ENCODE data around the gene TFDP2. TPM values are rescaled to one million over a fixed set of nuclear protein-coding genes. Genes with fewer than 3 reads are reported as not detected.
"Not testable (repeated sequence)": the region's sequence is repeated elsewhere in the genome, so short reads cannot be mapped to it uniquely, and the experiment has no call there.

TFDP2 gene
- total RNA-seq, 2 experiments from 2014 or later: 33.1 to 34.2 TPM

- H3K27me3 Mint-ChIP-seq: no peaks in the 10 kb centered on the region
- CTCF ChIA-PET: no interaction called here
These were observed 222.4 kb downstream of the TFDP2 start for GRCh38 chr3:141926929-141927328.

GRCh38 chr3:141925677-141926076 lies 223.7 kb downstream of the TFDP2 start:
- H3K4me3 ChIP-seq (ENCODE audit: low read length); H3K27me3 Mint-ChIP-seq; intact Hi-C loops (cut with DNase I, micrococcal nuclease); DNase-seq; POLR2A ChIA-PET; ATAC-seq (ENCODE audit: poor library complexity); H3K27me3 ChIP-seq (ENCODE audit: control insufficient read depth in 1 of 2, insufficient read depth in 2 of 2, low read length in 2 of 2); H3K4me1 Mint-ChIP-seq (ENCODE audit: low read depth); H3K27ac ChIP-seq (ENCODE audit: low read depth in 1 of 2, low read length in 2 of 2); CTCF ChIA-PET; H3K27ac Mint-ChIP-seq; H3K9me3 ChIP-seq (ENCODE audit: control insufficient read depth in 1 of 2, insufficient read depth in 1 of 2, low read length in 2 of 2); H3K4me3 Mint-ChIP-seq; H3K9me3 Mint-ChIP-seq; H3K4me1 ChIP-seq (ENCODE audit: insufficient read depth, low read length): not testable (repeated sequence)
- peaks cover 47% of the 10 kb centered on the region for H3K36me3 Mint-ChIP-seq (ENCODE audit: low read depth)
- H3K36me3 ChIP-seq (ENCODE audit: insufficient read depth, low read length): peaks cover 15% of the 10 kb centered on the region

More at GRCh38 chr3:141926929-141927328, 222.4 kb downstream of the TFDP2 start:
- Mint-ChIP-seq H3K9me3 (no peaks in the 10 kb centered on the region), H3K4me1 (ENCODE audit: low read depth) (no peaks in the 10 kb centered on the region), H3K4me3 (no peak overlapping the region), H3K36me3 (ENCODE audit: low read depth) (peaks cover 40% of the 10 kb centered on the region), H3K27ac (no peak overlapping the region)
- no peak for ATAC-seq (ENCODE audit: poor library complexity)
- Histone ChIP-seq H3K4me1 (ENCODE audit: insufficient read depth, low read length) (no peaks in the 10 kb centered on the region), H3K36me3 (ENCODE audit: insufficient read depth, low read length) (peaks cover 12% of the 10 kb centered on the region), H3K9me3 (ENCODE audit: control insufficient read depth in 1 of 2, insufficient read depth in 1 of 2, low read length in 2 of 2) (no peaks in the 10 kb centered on the region), H3K27me3 (ENCODE audit: control insufficient read depth in 1 of 2, insufficient read depth in 2 of 2, low read length in 2 of 2) (no peaks in the 10 kb centered on the region), H3K27ac (ENCODE audit: low read depth in 1 of 2, low read length in 2 of 2) (no peak overlapping the region), H3K4me3 (ENCODE audit: low read length) (no peak overlapping the region)
- no peak for TF ChIP-seq CTCF (IDR thresholded peaks at IDR 0.05)
- intact Hi-C loops (cut with DNase I, micrococcal nuclease): no loop called here
- POLR2A ChIA-PET: no interaction called here
- no peak for DNase-seq

- Histone ChIP-seq H3K27ac (ENCODE audit: low read depth in 1 of 2, low read length in 2 of 2) (no peak overlapping the region), H3K36me3 (ENCODE audit: insufficient read depth, low read length) (peaks cover 30% of the 10 kb centered on the region), H3K4me1 (ENCODE audit: insufficient read depth, low read length) (no peaks in the 10 kb centered on the region), H3K9me3 (ENCODE audit: control insufficient read depth in 1 of 2, insufficient read depth in 1 of 2, low read length in 2 of 2) (no peaks in the 10 kb centered on the region), H3K27me3 (ENCODE audit: control insufficient read depth in 1 of 2, insufficient read depth in 2 of 2, low read length in 2 of 2) (no peaks in the 10 kb centered on the region), H3K4me3 (ENCODE audit: low read length) (no peak overlapping the region)
- ATAC-seq (ENCODE audit: poor library complexity) (no peak), DNase-seq (no peak)
- intact Hi-C loops (cut with DNase I, micrococcal nuclease): no loop called here
- H3K9me3 Mint-ChIP-seq: no peaks in the 10 kb centered on the region
- no peaks in the 10 kb centered on the region for H3K27me3 Mint-ChIP-seq
- peaks cover 46% of the 10 kb centered on the region for H3K36me3 Mint-ChIP-seq (ENCODE audit: low read depth)
- ChIA-PET CTCF (no interaction called here), POLR2A (no interaction called here)
- H3K27ac Mint-ChIP-seq: no peak overlapping the region
- no peak for TF ChIP-seq CTCF (IDR thresholded peaks at IDR 0.05)
- no peak overlapping the region for H3K4me3 Mint-ChIP-seq
- no peaks in the 10 kb centered on the region for H3K4me1 Mint-ChIP-seq (ENCODE audit: low read depth)
These were observed 228.0 kb downstream of the TFDP2 start for GRCh38 chr3:141921316-141921715.

- intact Hi-C loops (cut with DNase I, micrococcal nuclease): no loop called here
- no peaks in the 10 kb centered on the region for H3K4me1 ChIP-seq (ENCODE audit: insufficient read depth, low read length)
- ChIA-PET POLR2A (interaction anchor here (1.0 kb wide), 1 partner anchor 35 kb away, joined by 3 read pairs; no protein-coding TSS in a partner anchor), CTCF (no interaction called here)
- no peak for TF ChIP-seq CTCF (IDR thresholded peaks at IDR 0.05)
- H3K27ac ChIP-seq (ENCODE audit: low read depth in 1 of 2, low read length in 2 of 2): no peak overlapping the region
- H3K4me3 ChIP-seq (ENCODE audit: low read length): no peak overlapping the region
- DNase-seq (no peak), ATAC-seq (ENCODE audit: poor library complexity) (no peak)
- Mint-ChIP-seq H3K27ac (no peak overlapping the region), H3K36me3 (ENCODE audit: low read depth) (peaks cover 47% of the 10 kb centered on the region), H3K4me1 (ENCODE audit: low read depth) (no peaks in the 10 kb centered on the region), H3K9me3 (no peaks in the 10 kb centered on the region), H3K4me3 (no peak overlapping the region), H3K27me3 (no peaks in the 10 kb centered on the region)
- no peaks in the 10 kb centered on the region for H3K9me3 ChIP-seq (ENCODE audit: control insufficient read depth in 1 of 2, insufficient read depth in 1 of 2, low read length in 2 of 2)
- H3K36me3 ChIP-seq (ENCODE audit: insufficient read depth, low read length): peaks cover 30% of the 10 kb centered on the region
- H3K27me3 ChIP-seq (ENCODE audit: control insufficient read depth in 1 of 2, insufficient read depth in 2 of 2, low read length in 2 of 2): no peaks in the 10 kb centered on the region
These were observed 228.6 kb downstream of the TFDP2 start for GRCh38 chr3:141920701-141921100.

All from CD4-positive, alpha-beta T cell (primary cell).